Ishikawa (cell line): Measurements from ENCODE around the gene THAP4.
A peak's percentile ranks its signal among the peaks of the same experiment; 100 is the strongest.

Source experiments
- CEBPB ChIP-seq: IDR thresholded peaks from 2 replicates; pipeline ENCODE4 v1.6.1; 2012
- CREB1 ChIP-seq: IDR thresholded peaks from 2 replicates; pipeline ENCODE4 v1.6.1; 2012; ENCODE audit warnings: low read depth
- EGR1 ChIP-seq: IDR thresholded peaks from 2 replicates; pipeline ENCODE4 v1.6.1; 2012
- EP300 ChIP-seq: IDR thresholded peaks from 2 replicates; pipeline ENCODE4 v1.6.1; 2012; ENCODE audit warnings: borderline replicate concordance
- FOXM1 ChIP-seq: IDR thresholded peaks from 2 replicates; pipeline ENCODE4 v1.6.1; 2012; ENCODE audit warnings: low read depth, borderline replicate concordance
- NFIC ChIP-seq: IDR thresholded peaks from 2 replicates; pipeline ENCODE4 v1.6.1; 2012
- RAD21 ChIP-seq: IDR thresholded peaks from 2 replicates; pipeline ENCODE4 v1.6.1; 2012; ENCODE audit warnings: low read depth
- TAF1 ChIP-seq: IDR thresholded peaks from 2 replicates; pipeline ENCODE4 v1.6.1; 2012; ENCODE audit warnings: low read depth, mild to moderate bottlenecking
- TCF12 ChIP-seq: IDR thresholded peaks from 2 replicates; pipeline ENCODE4 v1.6.1; 2012; ENCODE audit warnings: low read depth
- TEAD4 ChIP-seq: IDR thresholded peaks from 2 replicates; pipeline ENCODE4 v1.6.1; 2012
- YY1 ChIP-seq: IDR thresholded peaks from 2 replicates; pipeline ENCODE4 v1.6.1; 2012; ENCODE audit warnings: low read depth
- ZBTB7A ChIP-seq: IDR thresholded peaks from 2 replicates; pipeline ENCODE4 v1.6.1; 2012; ENCODE audit warnings: low read depth
- TF ChIP-seq, protein P1 (sequence below): IDR thresholded peaks from 2 replicates; pipeline ENCODE4 v1.6.1; 2012; ENCODE audit warnings: low read depth, mild to moderate bottlenecking
- TF ChIP-seq, protein P2 (sequence below): IDR thresholded peaks from 2 replicates; pipeline ENCODE4 v1.6.1; 2012
- TF ChIP-seq, protein P3 (sequence below): IDR thresholded peaks from 2 replicates; pipeline ENCODE4 v1.6.1; 2012

THAP4 gene

DNA sequence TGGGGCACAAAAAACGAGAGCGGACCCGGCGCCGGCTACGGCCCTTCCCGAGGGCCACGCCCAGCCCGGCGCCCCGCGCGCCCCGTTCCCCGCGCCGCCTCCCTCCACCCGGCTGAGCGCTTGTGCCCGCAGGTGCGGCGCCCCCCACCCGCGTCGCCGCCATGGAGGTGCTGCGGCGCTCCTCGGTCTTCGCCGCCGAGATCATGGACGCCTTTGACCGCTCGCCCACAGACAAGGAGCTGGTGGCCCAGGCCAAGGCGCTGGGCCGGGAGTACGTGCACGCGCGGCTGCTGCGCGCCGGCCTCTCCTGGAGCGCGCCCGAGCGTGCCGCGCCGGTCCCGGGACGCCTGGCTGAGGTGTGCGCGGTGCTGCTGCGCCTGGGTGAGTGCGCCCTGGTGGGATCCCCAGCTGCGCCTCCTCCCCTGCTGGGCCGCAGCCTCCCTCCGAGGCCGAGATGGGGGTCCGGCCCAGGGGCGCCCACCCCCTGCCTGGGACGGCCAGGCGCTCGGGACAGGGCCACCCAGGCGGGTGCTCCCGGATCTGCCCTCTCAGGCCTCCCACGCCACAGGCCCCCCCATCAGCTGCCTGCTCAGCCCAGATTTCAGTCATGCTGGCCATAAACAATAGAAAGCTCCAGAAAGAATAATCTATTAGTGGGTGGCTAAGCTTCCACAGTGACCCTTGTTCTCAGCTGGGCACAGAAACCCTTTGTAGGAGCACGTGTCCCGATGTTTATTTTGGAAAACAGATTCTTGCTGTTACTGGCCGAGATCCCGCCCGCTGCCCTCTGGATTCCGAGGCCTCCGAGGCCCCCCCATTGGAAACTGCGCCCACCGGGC, 77.4 kb downstream of the THAP4 start:
- TF ChIP-seq YY1 (no peak), TAF1 (no peak), TCF12 (peak; percentile 47; the same call in 1 of the 2 replicates), CEBPB (no peak), NFIC (peak; percentile 72), FOXM1 (0 out of 2 replicates have a peak, but pooled peaks have one; percentile 49), EP300 (no peak), CREB1 (no peak), RAD21 (no peak), ZBTB7A (peak; percentile 67; the same call in 1 of the 2 replicates), EGR1 (peak; percentile 77), TEAD4 (no peak; the same call in 1 of the 2 replicates)
- TF ChIP-seq, protein P1, sequence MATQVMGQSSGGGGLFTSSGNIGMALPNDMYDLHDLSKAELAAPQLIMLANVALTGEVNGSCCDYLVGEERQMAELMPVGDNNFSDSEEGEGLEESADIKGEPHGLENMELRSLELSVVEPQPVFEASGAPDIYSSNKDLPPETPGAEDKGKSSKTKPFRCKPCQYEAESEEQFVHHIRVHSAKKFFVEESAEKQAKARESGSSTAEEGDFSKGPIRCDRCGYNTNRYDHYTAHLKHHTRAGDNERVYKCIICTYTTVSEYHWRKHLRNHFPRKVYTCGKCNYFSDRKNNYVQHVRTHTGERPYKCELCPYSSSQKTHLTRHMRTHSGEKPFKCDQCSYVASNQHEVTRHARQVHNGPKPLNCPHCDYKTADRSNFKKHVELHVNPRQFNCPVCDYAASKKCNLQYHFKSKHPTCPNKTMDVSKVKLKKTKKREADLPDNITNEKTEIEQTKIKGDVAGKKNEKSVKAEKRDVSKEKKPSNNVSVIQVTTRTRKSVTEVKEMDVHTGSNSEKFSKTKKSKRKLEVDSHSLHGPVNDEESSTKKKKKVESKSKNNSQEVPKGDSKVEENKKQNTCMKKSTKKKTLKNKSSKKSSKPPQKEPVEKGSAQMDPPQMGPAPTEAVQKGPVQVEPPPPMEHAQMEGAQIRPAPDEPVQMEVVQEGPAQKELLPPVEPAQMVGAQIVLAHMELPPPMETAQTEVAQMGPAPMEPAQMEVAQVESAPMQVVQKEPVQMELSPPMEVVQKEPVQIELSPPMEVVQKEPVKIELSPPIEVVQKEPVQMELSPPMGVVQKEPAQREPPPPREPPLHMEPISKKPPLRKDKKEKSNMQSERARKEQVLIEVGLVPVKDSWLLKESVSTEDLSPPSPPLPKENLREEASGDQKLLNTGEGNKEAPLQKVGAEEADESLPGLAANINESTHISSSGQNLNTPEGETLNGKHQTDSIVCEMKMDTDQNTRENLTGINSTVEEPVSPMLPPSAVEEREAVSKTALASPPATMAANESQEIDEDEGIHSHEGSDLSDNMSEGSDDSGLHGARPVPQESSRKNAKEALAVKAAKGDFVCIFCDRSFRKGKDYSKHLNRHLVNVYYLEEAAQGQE, result no peak
- TF ChIP-seq, protein P2, sequence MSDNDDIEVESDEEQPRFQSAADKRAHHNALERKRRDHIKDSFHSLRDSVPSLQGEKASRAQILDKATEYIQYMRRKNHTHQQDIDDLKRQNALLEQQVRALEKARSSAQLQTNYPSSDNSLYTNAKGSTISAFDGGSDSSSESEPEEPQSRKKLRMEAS, result peak; percentile 81
- TF ChIP-seq, protein P3, sequence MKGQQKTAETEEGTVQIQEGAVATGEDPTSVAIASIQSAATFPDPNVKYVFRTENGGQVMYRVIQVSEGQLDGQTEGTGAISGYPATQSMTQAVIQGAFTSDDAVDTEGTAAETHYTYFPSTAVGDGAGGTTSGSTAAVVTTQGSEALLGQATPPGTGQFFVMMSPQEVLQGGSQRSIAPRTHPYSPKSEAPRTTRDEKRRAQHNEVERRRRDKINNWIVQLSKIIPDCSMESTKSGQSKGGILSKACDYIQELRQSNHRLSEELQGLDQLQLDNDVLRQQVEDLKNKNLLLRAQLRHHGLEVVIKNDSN, result peak; percentile 72

DNA sequence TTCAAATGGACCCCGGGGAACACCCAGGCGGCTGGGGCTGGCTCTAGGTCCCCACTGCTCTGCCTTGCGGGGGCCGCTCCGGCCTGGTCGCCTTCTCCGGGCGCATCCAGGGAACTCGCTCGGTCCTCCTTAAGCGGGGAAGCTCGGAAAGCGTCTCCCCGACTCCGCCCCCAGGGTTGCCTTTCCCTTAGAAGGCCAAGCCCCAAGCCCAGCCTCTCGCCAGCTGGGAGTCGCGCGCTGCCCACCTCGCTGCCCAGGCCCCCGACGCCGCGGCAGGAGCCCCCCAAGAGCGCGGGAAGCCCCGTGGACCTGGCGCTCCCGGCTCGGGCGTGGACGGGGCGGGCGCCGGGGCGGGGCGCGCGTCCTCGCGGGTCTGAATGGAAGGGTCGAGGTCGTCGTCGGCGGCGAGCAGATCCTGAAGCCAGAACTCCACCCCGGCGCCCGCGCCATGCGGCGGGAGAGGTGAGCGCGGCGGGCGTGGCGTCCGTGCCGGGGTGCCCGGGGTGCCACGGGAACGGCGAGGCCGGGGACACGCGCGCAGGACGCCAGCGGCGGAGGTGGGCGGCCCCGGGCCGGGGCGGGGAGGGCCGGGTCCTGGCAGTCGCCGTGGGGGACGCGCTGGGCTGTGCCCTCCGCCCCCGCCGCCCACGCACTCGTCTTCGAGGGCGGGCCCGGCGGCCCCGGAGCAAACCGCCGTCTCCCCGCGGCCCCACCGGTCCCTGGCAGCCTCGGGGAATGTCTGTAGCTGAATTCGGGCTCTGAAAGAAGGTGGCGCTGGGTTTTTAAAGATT, 78.2 kb downstream of the THAP4 start, which contains the start of gene BOK:
Gene BOK, plus strand, starts transcription at position 214 of the 791 bp plus-strand sequence. CDS start 739 bp downstream, outside the sequence.
- TF ChIP-seq RAD21 (no peak), ZBTB7A (peak; percentile 47; the same call in 1 of the 2 replicates), TCF12 (no peak), EGR1 (peak; percentile 99)
- TF ChIP-seq, protein P2, result peak; percentile 71
- TF ChIP-seq, protein P3, result no peak

DNA sequence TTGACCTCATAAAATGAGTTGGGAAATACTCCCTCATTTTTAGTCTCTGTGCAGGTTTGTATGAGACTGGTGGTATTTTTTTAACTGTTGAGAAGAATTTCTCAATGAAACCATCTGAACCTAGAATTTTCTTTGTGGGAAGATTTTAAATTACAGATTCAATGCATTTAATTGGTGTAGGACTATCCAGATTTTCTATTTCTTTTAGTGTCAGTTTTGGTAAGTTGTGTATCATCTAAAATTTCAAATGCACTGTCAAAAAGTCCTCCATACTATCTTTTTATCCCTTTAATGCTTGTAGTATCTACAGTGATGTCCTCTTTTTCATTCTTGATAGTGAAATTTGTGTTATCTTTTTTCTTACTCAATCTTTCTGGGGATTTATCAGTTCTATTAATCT, 80.2 kb downstream of the THAP4 start:
- TF ChIP-seq YY1 (no peak), NFIC (no peak), EP300 (no peak), CEBPB (no peak), TCF12 (no peak), RAD21 (no peak), FOXM1 (no peak), TAF1 (no peak), TEAD4 (no peak), CREB1 (no peak), EGR1 (no peak), ZBTB7A (no peak)
- TF ChIP-seq, protein P3, result no peak
- TF ChIP-seq, protein P2, result no peak
- TF ChIP-seq, protein P1, result no peak

DNA sequence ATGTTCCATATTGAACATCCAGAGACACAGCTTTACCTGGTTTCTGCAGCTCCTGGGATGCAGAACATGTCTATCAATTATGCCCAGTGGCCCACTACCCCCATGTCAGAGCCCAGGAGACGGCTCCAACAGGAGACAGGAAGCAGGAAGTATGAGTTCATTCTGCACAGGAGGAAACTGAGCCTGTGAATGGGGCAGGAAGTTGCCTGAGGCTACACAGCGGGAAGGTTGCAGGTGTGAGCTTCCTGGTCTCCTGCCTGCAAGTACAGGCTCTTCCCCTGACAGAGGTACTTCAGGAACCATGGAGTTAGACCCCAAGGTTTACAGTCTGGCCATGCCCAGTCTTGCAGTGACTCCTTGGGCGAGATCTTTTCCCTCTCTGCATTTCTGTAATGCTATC, 81.2 kb downstream of the THAP4 start:
- TF ChIP-seq CREB1 (no peak), TCF12 (no peak), TEAD4 (no peak), ZBTB7A (no peak), TAF1 (no peak), EP300 (no peak), FOXM1 (no peak), YY1 (no peak), EGR1 (no peak), NFIC (no peak), CEBPB (no peak), RAD21 (no peak)
- TF ChIP-seq, protein P2, result no peak
- TF ChIP-seq, protein P1, result no peak
- TF ChIP-seq, protein P3, result no peak
